SK-N-SH (cell line): ENCODE data around the gene MYO5C. TPM values are rescaled to one million over a fixed set of nuclear protein-coding genes. Genes with fewer than 3 reads are reported as not detected.

Experiments
- CTCF ChIA-PET: fragments of 300-600, 350-600 bp; formaldehyde crosslinking; extraction: SDS; loops from one replicate; lab custom pipeline; 2021; lab: Yijun Ruan, JAX
- POLR2A ChIA-PET: fragments of 350-600 bp; sonication (Branson Sonifier 250); formaldehyde crosslinking; extraction: SDS; loops from one replicate; lab custom pipeline; 2020; ENCODE audit warnings: antibody characterized with exemption, inconsistent platforms; lab: Yijun Ruan, JAX
- DNase-seq: peaks from one replicate; pipeline ENCODE4 v3.0.0; 2012
- H2AFZ ChIP-seq: fragments of 200-600 bp; sonication (generic); 2 replicates; pipeline ENCODE4 v1.8.1; 2016; ENCODE audit warnings: antibody characterized with exemption, mild to moderate bottlenecking, low read depth
- H3F3A ChIP-seq: fragments of 200-600 bp; sonication (generic); replicated peaks from 2 replicates; pipeline ENCODE3; 2016; ENCODE audit warnings: antibody characterized with exemption, mild to moderate bottlenecking; ENCODE audit not compliant: insufficient read depth
- H3K27ac ChIP-seq, 2 experiments: fragments of 200-500 bp in 1 of 2; fragments of 200-600 bp in 1 of 2; sonication (Bioruptor generic) in 1 of 2; sonication (generic), shearing (Covaris generic) in 1 of 2; 2 replicates each; pipeline versions ENCODE4 v1.5.1 to v1.6.1; 2014 to 2016; ENCODE audit warnings: low read depth in 2 of 2, inconsistent platforms in 1 of 2, low read length in 1 of 2, mild to moderate bottlenecking in 1 of 2, mixed read lengths in 1 of 2
- H3K27me3 ChIP-seq: fragments of 200-600 bp; sonication (generic), shearing (Covaris generic); 2 replicates; pipeline ENCODE4 v1.6.1; 2016; ENCODE audit warnings: mixed run types; ENCODE audit not compliant: insufficient read depth
- H3K36me3 ChIP-seq, 2 experiments: fragments of 200-500 bp in 1 of 2; fragments of 200-600 bp in 1 of 2; sonication (Bioruptor generic) in 1 of 2; sonication (generic) in 1 of 2; replicated peaks in 1 of 2; 2 replicates each; pipeline versions ENCODE3 to v1.5.1; 2014 to 2016; ENCODE audit warnings: low read length in 1 of 2, mild to moderate bottlenecking in 1 of 2; ENCODE audit not compliant: insufficient read depth in 2 of 2, control insufficient read depth in 1 of 2
- H3K4me1 ChIP-seq, 2 experiments: fragments of 200-500 bp in 1 of 2; fragments of 200-600 bp in 1 of 2; sonication (Bioruptor generic) in 1 of 2; sonication (generic), shearing (Covaris generic) in 1 of 2; 2 replicates each; pipeline versions ENCODE4 v1.5.1 to v1.6.1; 2014 to 2016; ENCODE audit warnings: low read depth in 1 of 2, low read length in 1 of 2, mixed run types in 1 of 2; ENCODE audit not compliant: insufficient read depth in 2 of 2, control insufficient read depth in 1 of 2
- H3K4me2 ChIP-seq: fragments of 200-600 bp; sonication (generic), shearing (Covaris generic); 2 replicates; pipeline ENCODE4 v1.6.1; 2017; ENCODE audit warnings: mixed run types
- H3K4me3 ChIP-seq, 2 experiments: fragments of 200-500 bp in 1 of 2; fragments of 200-600 bp in 1 of 2; sonication (Bioruptor generic) in 1 of 2; sonication (generic), shearing (Covaris generic) in 1 of 2; 2 replicates each; pipeline versions ENCODE4 v1.5.1 to v1.8.1; 2014 to 2016; ENCODE audit warnings: low read depth in 2 of 2, inconsistent platforms in 1 of 2, low read length in 1 of 2, mild to moderate bottlenecking in 1 of 2, mixed read lengths in 1 of 2, moderate library complexity in 1 of 2
- H3K79me2 ChIP-seq: fragments of 200-600 bp; sonication (generic); 2 replicates; pipeline ENCODE4 v1.8.1; 2017; ENCODE audit warnings: mild to moderate bottlenecking; ENCODE audit not compliant: insufficient read depth
- H3K9ac ChIP-seq: fragments of 200-600 bp; sonication (generic); 2 replicates; pipeline ENCODE4 v1.6.1; 2017; ENCODE audit warnings: mixed run types
- H3K9me2 ChIP-seq: fragments of 200-600 bp; sonication (generic); 2 replicates; pipeline ENCODE4 v1.6.1; 2017; ENCODE audit warnings: mixed run types
- H3K9me3 ChIP-seq: fragments of 200-600 bp; sonication (generic); 2 replicates; pipeline ENCODE4 v1.6.1; 2017; ENCODE audit warnings: mixed run types, mild to moderate bottlenecking, moderate library complexity
- H4K20me1 ChIP-seq: fragments of 200-600 bp; sonication (generic); 2 replicates; pipeline ENCODE4 v1.6.1; 2017; ENCODE audit warnings: mild to moderate bottlenecking, mixed run types; ENCODE audit not compliant: insufficient read depth
- CHD2 ChIP-seq: fragments of 150-350 bp; IDR thresholded peaks from 2 replicates; pipeline ENCODE4 v1.6.1; 2018; ENCODE audit warnings: low read length; ENCODE audit not compliant: partially characterized antibody
- EP300 ChIP-seq, 2 experiments: IDR thresholded peaks; 2 replicates each; pipeline versions ENCODE4 v1.4.0 to v1.6.1; 2012; ENCODE audit warnings: borderline replicate concordance in 1 of 2, low read depth in 1 of 2, low read length in 1 of 2
- FOSL2 ChIP-seq: IDR thresholded peaks from 2 replicates; pipeline ENCODE4 v1.4.0; 2012; ENCODE audit warnings: low read depth, mild to moderate bottlenecking, moderate library complexity, borderline replicate concordance
- GABPA ChIP-seq: IDR thresholded peaks from 2 replicates; pipeline ENCODE4 v1.4.0; 2012; ENCODE audit warnings: low read depth, mild to moderate bottlenecking
- JUND ChIP-seq: IDR thresholded peaks from 2 replicates; pipeline ENCODE4 v1.4.0; 2012
- MEF2A ChIP-seq: IDR thresholded peaks from 2 replicates; pipeline ENCODE4 v1.4.0; 2012; ENCODE audit warnings: low read depth, borderline replicate concordance
- MXI1 ChIP-seq: IDR thresholded peaks from 2 replicates; pipeline ENCODE4 v1.6.1; 2012; ENCODE audit warnings: mild to moderate bottlenecking, low read depth, low read length, improper control_type of control experiment
- NFIC ChIP-seq: IDR thresholded peaks from 2 replicates; pipeline ENCODE4 v1.4.0; 2012; ENCODE audit warnings: borderline replicate concordance
- NRF1 ChIP-seq: IDR thresholded peaks from 2 replicates; pipeline ENCODE4 v1.6.1; 2012; ENCODE audit warnings: low read depth, mild to moderate bottlenecking, low read length
- RAD21 ChIP-seq: IDR thresholded peaks from 2 replicates; pipeline ENCODE4 v1.6.1; 2012; ENCODE audit warnings: mild to moderate bottlenecking, low read length
- REST ChIP-seq: IDR thresholded peaks from 2 replicates; pipeline ENCODE4 v1.6.1; 2012; ENCODE audit warnings: mild to moderate bottlenecking, low read depth, low read length, moderate library complexity
- RFX5 ChIP-seq: IDR thresholded peaks from 2 replicates; pipeline ENCODE4 v1.6.1; 2012; ENCODE audit warnings: mild to moderate bottlenecking, improper control_type of control experiment, low read length
- RXRA ChIP-seq: IDR thresholded peaks from 2 replicates; pipeline ENCODE4 v1.4.0; 2012; ENCODE audit warnings: low read depth, mild to moderate bottlenecking, borderline replicate concordance
- SIN3A ChIP-seq: IDR thresholded peaks from 2 replicates; pipeline ENCODE4 v1.6.1; 2012; ENCODE audit warnings: low read depth, mild to moderate bottlenecking, low read length, moderate library complexity, borderline replicate concordance
- SMC3 ChIP-seq: IDR thresholded peaks from 2 replicates; pipeline ENCODE4 v1.6.1; 2012; ENCODE audit warnings: low read depth, low read length, improper control_type of control experiment
- TCF12 ChIP-seq: IDR thresholded peaks from 2 replicates; pipeline ENCODE4 v1.4.0; 2012
- USF1 ChIP-seq: IDR thresholded peaks from 2 replicates; pipeline ENCODE4 v1.4.0; 2012; ENCODE audit warnings: low read depth, borderline replicate concordance
- USF2 ChIP-seq: fragments of 150-350 bp; IDR thresholded peaks from 2 replicates; pipeline ENCODE4 v1.6.1; 2017; ENCODE audit warnings: antibody characterized with exemption, low read length, low read depth, borderline replicate concordance
- YY1 ChIP-seq: IDR thresholded peaks from 2 replicates; pipeline ENCODE4 v1.4.0; 2012; ENCODE audit warnings: low read depth, mild to moderate bottlenecking
- ZBTB33 ChIP-seq: IDR thresholded peaks from 2 replicates; pipeline ENCODE4 v1.4.0; 2012; ENCODE audit warnings: low read depth, borderline replicate concordance
- WGBS: methylation state at CpG from one replicate; pipeline ENCODE4 v1.1.6; 2017; ENCODE audit warnings: low lambda C conversion rate; 5-methylcytosine and 5-hydroxymethylcytosine counted together
- polyA plus RNA-seq, 3 experiments: library from polyadenylated mRNA; depleted of rRNA; stranded (reverse); fragments of >200 nt; gene quantifications; 2 replicates each; pipeline ENCODE4 v1.2.3, GENCODE V29; 2012

Gene MYO5C
- polyA plus RNA-seq, 1 of the 3 experiments (the other 2 are of a cell fraction) = 0.99 TPM

GRCh38 chr15:52161406-52161966, 134.1 kb downstream of the MYO5C start:
- peaks cover 35% of the 10 kb centered on the region for H3K79me2 ChIP-seq
- H4K20me1 ChIP-seq = no peaks in the 10 kb centered on the region
- no peak overlapping the region for H3K4me2 ChIP-seq
- CTCF ChIA-PET = interaction anchor here (0.7 to 2.6 kb wide), 3 partner anchors 8 to 47 kb away, joined by 3 to 10 read pairs (median 4); no protein-coding TSS in a partner anchor
- H3F3A ChIP-seq = no peaks in the 10 kb centered on the region
- no peak overlapping the region for H3K27ac ChIP-seq
- no peaks in the 10 kb centered on the region for H3K4me1 ChIP-seq
- no peaks in the 10 kb centered on the region for H3K9me2 ChIP-seq
- TF ChIP-seq RFX5 (no peak), NFIC (no peak), GABPA (no peak), USF1 (no peak), YY1 (no peak), RXRA (no peak), JUND (no peak), ZBTB33 (no peak), SIN3A (no peak), USF2 (no peak), EP300 (IDR thresholded peaks at IDR 0.05; ENCODE audit: borderline replicate concordance in 1 of 2, low read depth in 1 of 2, low read length in 1 of 2) (no peak), RAD21 (no peak), MEF2A (no peak), SMC3 (no peak), REST (no peak), CHD2 (no peak), MXI1 (no peak), NRF1 (no peak), TCF12 (no peak), FOSL2 (no peak)
- WGBS = 98% methylated on average over 11 of the region's 13 CpGs
- peaks cover 0 to 22% of the 10 kb centered on the region in 2 experiments for H3K36me3 ChIP-seq
- no peak overlapping the region for H3K9ac ChIP-seq
- no peaks in the 10 kb centered on the region for H3K27me3 ChIP-seq
- DNase-seq = no peak
- POLR2A ChIA-PET = no interaction called here
- no peak overlapping the region for H3K4me3 ChIP-seq
- no peaks in the 10 kb centered on the region for H3K9me3 ChIP-seq
- no peak overlapping the region for H2AFZ ChIP-seq
